HG03139 (cell line): ENCODE data around the gene BCL11A.

Experiments
- ATAC-seq: cut with Tn5 transposase; IDR thresholded peaks from one replicate; pipeline ENCODE4 v1.9.1; 2021; ENCODE audit not compliant: unreplicated experiment

BCL11A gene

DNA sequence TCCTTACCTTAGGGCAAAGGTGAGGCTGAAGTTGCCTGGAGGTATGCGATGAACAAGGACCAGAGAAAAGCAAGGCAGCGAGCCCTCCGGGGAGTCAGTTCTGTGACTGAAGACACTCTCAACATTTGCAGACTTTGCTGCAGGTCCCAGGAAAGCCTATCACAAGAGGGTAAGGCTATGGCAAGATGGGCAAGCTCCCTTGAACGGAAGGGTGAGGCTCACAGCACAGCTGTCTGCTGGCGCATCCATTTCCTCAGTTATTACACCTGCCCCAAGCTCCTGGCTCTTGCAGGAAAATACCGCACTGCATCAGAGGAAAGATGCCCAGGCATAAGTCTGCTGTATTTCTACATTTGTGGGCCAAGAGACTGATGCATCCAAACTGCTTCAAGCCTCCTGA lies 141.4 kb downstream of the BCL11A start:
- no peak for ATAC-seq

GRCh38 chr2:60411295-60411694 lies 142.2 kb downstream of the BCL11A start:
- no peak for ATAC-seq

- ATAC-seq, result no peak
Measured at GRCh38 chr2:60410456-60411146, 142.9 kb downstream of the BCL11A start.

GRCh38 chr2:60409531-60409871 lies 144.0 kb downstream of the BCL11A start:
- ATAC-seq, result no peak

DNA sequence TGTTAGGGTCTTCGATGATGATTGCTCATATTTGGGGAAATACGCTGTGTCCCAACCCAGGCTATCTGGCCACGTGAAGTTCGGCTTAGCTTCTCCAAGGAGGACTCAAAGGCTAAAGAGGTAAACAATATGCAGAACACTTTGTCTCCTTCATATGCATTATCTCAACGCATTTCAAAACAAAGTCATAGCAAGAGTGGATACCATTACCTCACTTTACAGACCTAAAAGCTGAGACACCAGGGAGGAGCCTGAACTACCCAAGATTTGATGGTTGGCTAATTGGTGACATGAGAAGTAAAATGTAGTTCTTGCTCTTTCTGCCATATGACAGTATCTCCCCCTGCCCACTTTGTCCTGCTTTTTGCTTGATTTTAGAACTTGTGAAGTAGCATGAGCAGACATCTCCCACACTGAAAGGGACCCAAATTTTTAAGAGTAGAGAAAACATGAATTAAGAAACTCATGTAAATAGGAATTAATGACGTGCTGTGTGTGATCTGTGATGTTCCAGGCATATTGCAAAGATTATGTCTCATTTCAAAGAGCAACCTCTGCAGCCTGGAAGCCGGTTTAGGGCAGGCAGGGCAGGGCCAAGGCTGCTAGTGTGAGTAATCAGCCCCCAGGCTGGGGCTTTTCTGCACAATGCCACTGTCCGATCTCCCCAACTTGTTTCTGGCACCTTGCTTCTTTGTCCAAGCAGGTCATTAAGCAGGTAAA lies 144.5 kb downstream of the BCL11A start:
- no peak for ATAC-seq

GRCh38 chr2:60408207-60408606 lies 145.2 kb downstream of the BCL11A start:
- ATAC-seq, result no peak

DNA sequence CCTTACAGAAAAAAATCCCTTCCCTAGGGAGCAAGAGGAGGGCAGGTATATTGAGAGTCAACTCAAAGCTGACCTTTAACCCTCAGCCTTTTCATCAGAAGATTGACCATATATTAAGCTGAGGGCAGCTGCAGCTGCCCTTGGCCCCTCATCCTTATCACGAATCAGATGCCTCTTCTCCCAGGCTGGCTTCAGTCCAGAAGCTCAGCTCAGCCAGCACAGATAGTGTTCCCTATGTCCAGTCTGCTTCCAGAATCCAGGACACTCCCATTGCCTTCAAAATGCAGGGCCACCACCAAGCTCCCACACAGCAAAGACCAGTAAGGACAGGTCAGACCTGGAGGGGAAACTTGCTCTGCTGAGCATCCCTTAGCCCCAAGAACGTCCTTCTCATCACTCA lies 146.1 kb downstream of the BCL11A start:
- ATAC-seq, result no peak

DNA sequence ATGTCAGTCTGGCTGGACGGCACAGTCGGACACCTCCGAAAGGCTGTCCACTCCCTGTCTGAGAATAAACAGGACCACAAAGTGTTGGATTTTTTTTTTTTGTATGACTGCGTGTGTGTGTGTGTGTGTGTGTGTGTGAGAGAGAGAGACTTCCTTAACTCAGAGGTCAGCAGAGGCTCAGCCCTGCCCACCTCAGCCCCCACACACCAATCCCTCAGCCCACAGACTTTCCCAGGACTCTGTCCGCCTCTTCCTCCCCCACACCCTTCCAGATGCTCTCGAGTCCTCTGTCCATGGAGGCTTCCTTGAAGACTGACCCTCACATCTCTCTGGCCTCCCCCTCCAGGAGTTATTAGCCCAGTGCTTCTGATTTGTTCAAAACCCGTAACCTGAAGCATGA lies 147.3 kb downstream of the BCL11A start:
- ATAC-seq, result no peak

GRCh38 chr2:60405271-60405919 lies 148.1 kb downstream of the BCL11A start:
- no peak for ATAC-seq
